Heart left ventricle (tissue), 16 donors: ENCODE results near the gene ATPAF2. TPM values are rescaled to one million over a fixed set of nuclear protein-coding genes. Genes with fewer than 3 reads are reported as not detected.
A peak's percentile ranks its signal among the peaks of the same experiment; 100 is the strongest.

Source experiments
- ATAC-seq, 4 donors: fragments of 200-7000 bp; cut with Tn5 transposase; one replicate each; pipeline ENCODE4 v1.9.1; 2020 to 2022; ENCODE audit warnings: moderate library complexity in 4 of 4, mild to moderate bottlenecking in 3 of 4, moderate number of reproducible peaks in 1 of 4
- DNase-seq, 5 donors: peaks; one replicate each; pipeline ENCODE4 v3.0.0-alpha.2; 2020
- H3K27ac ChIP-seq, 12 donors: fragments of 200-600 bp; sonication (generic) in 4 of 12; one replicate each; pipeline versions ENCODE4 v1.5.0 to v1.8.0; 2016 to 2022; ENCODE audit warnings: mild to moderate bottlenecking in 2 of 12
- H3K27me3 ChIP-seq, 9 donors: fragments of 200-600 bp; sonication (generic) in 2 of 9; one replicate each; pipeline versions ENCODE4 v1.5.1 to v1.8.0; 2016 to 2022; ENCODE audit warnings: mild to moderate bottlenecking in 3 of 9
- H3K36me3 ChIP-seq, 9 donors: fragments of 200-600 bp; sonication (generic) in 2 of 9; one replicate each; pipeline versions ENCODE4 v1.5.0 to v1.8.0; 2018 to 2022; ENCODE audit warnings: mild to moderate bottlenecking in 2 of 9
- H3K4me1 ChIP-seq, 12 donors: fragments of 200-600 bp; sonication (generic) in 4 of 12; one replicate each; pipeline versions ENCODE4 v1.5.0 to v1.8.0; 2016 to 2022; ENCODE audit warnings: mild to moderate bottlenecking in 3 of 12
- H3K4me3 ChIP-seq, 12 donors: fragments of 200-600 bp; sonication (generic) in 4 of 12; one replicate each; pipeline versions ENCODE4 v1.5.0 to v1.8.0; 2017 to 2022; ENCODE audit warnings: mild to moderate bottlenecking in 9 of 12, moderate library complexity in 4 of 12
- H3K9me3 ChIP-seq, 12 donors: fragments of 200-600 bp; sonication (generic) in 4 of 12; one replicate each; pipeline versions ENCODE4 v1.5.0 to v1.8.0; 2016 to 2022; ENCODE audit warnings: mild to moderate bottlenecking in 1 of 12
- POLR2A ChIP-seq, 2 donors: fragments of 450-650 bp; IDR thresholded peaks; one replicate each; pipeline ENCODE4 v1.6.1; 2017; ENCODE audit warnings: antibody characterized with exemption in 2 of 2, mild to moderate bottlenecking in 2 of 2, moderate library complexity in 2 of 2
- WGBS, 4 donors: extraction: QIAGEN DNeasy Blood & Tissue Kit in 2 of 4; methylation state at CpG; one replicate each; pipeline versions ENCODE4 v1.1.5 to v1.1.7; 2013 to 2018; 5-methylcytosine and 5-hydroxymethylcytosine counted together
- intact Hi-C, 10 donors: fragments of 100-400 bp; cut with DNase I; formaldehyde crosslinking; loops; one replicate each; pipeline versions ENCODE4 v1.11.1 to v1.14.2; 2022
- polyA plus RNA-seq, 2 donors: library from polyadenylated mRNA; stranded (reverse); fragments of 200-250 nt; gene quantifications; one replicate each; pipeline ENCODE4 v1.2.3, GENCODE V29; 2013
- total RNA-seq, 9 donors: library from RNA; depleted of rRNA in 2 of 9; stranded (reverse); fragments of >200 nt in 2 of 9; fragmentation: NEBNext Ultra II Directional in 3 of 9; extraction: Animal tissue kit (Norgen Biotek cat#: 25700) in 3 of 9; gene quantifications; one replicate each; pipeline versions ENCODE4 v1.1.0 to v1.2.4, GENCODE V29; 2016 to 2023
- TF ChIP-seq, protein P1 (sequence below), 12 donors: fragments of 200-600 bp; sonication (generic) in 4 of 12; IDR thresholded peaks; one replicate each; pipeline versions ENCODE4 v1.5.0 to v1.8.0; 2018 to 2022; ENCODE audit warnings: antibody characterized with exemption in 12 of 12, mild to moderate bottlenecking in 5 of 12
- donor health status: ischemic (EF 13 %, LVEDD 7.1; RV severe dilation, severe dysfunction).
- donor health status: healthy with polysubstance abuse.
- donor health status: DM: no; HTN: yes; CAD: no.
- donor health status: DM: no; HTN: no; CAD: no.
- donor health status: ischemic (EF 25% LVEDD 6.9; RV normal size, moderate dysfunction).
- donor health status: ischemic (EF 25% LVEDD 5.7; RV mildly dilated, moderate dysfunction).
- donor health status: healthy.
- donor health status: DM: yes; HTN: yes; CAD: no.
- donor health status: ischemic (EF 35%, LVEDD 5.7; RV mildly dilated, moderate dysfunction).
- donor health status: nonischemic (EF 11% LVEDD 7.7; RV severe dilation, severe dysfunction).
- donor health status: DM: yes; HTN: yes; CAD: no.
- donor health status: PGD.
- donor health status: ischemic (EF 29% LVEDD 5.4; RV normal size, mild dysfunction).
- donor health status: nonischemic (EF 23%, LVEDD 6.1; RV moderate dilation, normal function).

The ATPAF2 gene
- total and polyA plus RNA-seq, 11 donors: 25.6 to 51.4 (median 37.6) TPM

DNA sequence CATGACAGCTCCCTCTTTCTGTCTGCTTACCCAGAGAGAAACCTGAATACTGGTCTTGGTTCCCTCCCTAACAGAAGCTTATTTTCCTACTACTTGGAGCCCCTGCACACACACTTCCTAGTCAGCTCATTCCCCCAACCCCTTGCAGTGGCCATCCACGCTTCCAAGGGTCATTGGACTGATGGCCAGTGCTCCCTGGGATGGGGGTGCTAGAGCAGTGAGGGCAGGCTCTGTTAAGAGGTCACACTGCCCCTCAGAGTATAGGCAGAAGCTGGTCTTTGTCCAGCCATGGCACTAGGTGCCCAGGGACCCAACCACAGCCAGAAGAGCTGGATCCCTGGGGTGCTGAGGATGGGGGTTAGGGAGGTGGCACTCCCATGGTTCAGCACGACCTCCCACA is 53.8 kb downstream of the ATPAF2 start:
- intact Hi-C loops: no loop called here
- Histone ChIP-seq H3K27ac (no peak overlapping the region), H3K4me1 (no peaks in the 10 kb centered on the region), H3K4me3 (no peak overlapping the region), H3K9me3 (no peaks in the 10 kb centered on the region), H3K36me3 (peaks cover 0 to 12% (median 0%) of the 10 kb centered on the region in 9 donors), H3K27me3 (no peaks in the 10 kb centered on the region)
- DNase-seq: no peak
- 91 to 100% (median 96%) methylated on average over 1 to 2 of the region's 2 CpGs for WGBS, 4 donors
- ATAC-seq: no peak
- TF ChIP-seq POLR2A (IDR thresholded peaks at IDR 0.05): no peak
- TF ChIP-seq, protein P1, sequence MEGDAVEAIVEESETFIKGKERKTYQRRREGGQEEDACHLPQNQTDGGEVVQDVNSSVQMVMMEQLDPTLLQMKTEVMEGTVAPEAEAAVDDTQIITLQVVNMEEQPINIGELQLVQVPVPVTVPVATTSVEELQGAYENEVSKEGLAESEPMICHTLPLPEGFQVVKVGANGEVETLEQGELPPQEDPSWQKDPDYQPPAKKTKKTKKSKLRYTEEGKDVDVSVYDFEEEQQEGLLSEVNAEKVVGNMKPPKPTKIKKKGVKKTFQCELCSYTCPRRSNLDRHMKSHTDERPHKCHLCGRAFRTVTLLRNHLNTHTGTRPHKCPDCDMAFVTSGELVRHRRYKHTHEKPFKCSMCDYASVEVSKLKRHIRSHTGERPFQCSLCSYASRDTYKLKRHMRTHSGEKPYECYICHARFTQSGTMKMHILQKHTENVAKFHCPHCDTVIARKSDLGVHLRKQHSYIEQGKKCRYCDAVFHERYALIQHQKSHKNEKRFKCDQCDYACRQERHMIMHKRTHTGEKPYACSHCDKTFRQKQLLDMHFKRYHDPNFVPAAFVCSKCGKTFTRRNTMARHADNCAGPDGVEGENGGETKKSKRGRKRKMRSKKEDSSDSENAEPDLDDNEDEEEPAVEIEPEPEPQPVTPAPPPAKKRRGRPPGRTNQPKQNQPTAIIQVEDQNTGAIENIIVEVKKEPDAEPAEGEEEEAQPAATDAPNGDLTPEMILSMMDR (IDR thresholded peaks at IDR 0.05): no peak

DNA sequence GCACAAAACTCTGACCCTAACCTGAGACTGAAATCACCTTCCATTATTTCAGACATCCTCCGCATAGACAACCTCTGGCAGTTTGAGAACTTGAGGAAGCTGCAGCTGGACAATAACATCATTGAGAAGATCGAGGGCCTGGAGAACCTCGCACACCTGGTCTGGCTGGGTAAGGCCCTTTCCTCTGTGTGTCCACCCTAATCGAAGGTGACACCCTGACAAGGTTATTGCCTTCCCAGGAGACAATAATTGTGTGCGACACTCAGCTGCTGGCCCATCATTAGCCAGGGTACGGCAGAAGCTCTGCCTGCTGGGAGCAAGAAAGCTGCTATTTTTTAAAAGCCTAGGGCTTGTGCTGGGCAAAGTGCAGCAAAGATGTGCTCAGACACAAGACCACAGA is 55.2 kb downstream of the ATPAF2 start:
- Histone ChIP-seq H3K36me3 (peaks cover 0 to 8% (median 0%) of the 10 kb centered on the region in 9 donors), H3K27me3 (no peaks in the 10 kb centered on the region), H3K27ac (no peak overlapping the region), H3K4me3 (no peak overlapping the region), H3K4me1 (no peaks in the 10 kb centered on the region), H3K9me3 (no peaks in the 10 kb centered on the region)
- DNase-seq (no peak), ATAC-seq (no peak)
- 88 to 93% (median 92%) methylated on average over 4 to 6 of the region's 6 CpGs for whole genome bisulfite sequencing, 4 donors
- intact Hi-C loops: no loop called here
- TF ChIP-seq, protein P1 (IDR thresholded peaks at IDR 0.05): no peak
- TF ChIP-seq POLR2A (IDR thresholded peaks at IDR 0.05): no peak

DNA sequence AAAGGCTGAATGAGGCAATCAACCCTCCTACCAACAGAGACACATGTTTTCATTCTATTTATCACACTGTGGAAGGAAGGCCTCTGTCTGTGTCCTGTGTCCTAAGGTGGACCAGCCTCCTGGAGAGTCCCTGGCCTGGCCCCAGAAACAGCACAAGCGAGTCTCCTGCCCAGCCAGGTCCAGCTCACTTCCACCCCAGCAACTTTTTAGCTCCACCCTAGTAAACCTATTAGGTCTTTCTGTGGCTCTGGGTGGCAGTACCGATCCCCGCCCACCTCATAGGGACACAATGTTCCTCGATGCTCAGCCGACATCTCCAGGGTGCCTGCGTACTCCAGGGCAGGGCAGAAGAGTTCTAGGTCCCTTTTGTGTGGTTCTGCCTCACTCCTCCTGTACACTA is 55.6 kb downstream of the ATPAF2 start:
- no peaks in the 10 kb centered on the region for H3K9me3 ChIP-seq
- no peak for DNase-seq
- ATAC-seq: peak in 1 of 4 donors; percentile 48
- H3K36me3 ChIP-seq: peaks cover 0 to 6% (median 0%) of the 10 kb centered on the region in 9 donors
- 70 to 91% (median 75%) methylated on average over 4 to 6 of the region's 6 CpGs for WGBS, 4 donors
- H3K27ac ChIP-seq: no peak overlapping the region
- intact Hi-C loops: no loop called here
- peaks cover 0 to 4% (median 0%) of the 10 kb centered on the region in 12 donors for H3K4me1 ChIP-seq
- TF ChIP-seq POLR2A (IDR thresholded peaks at IDR 0.05): no peak
- no peaks in the 10 kb centered on the region for H3K27me3 ChIP-seq
- H3K4me3 ChIP-seq: no peak overlapping the region

DNA sequence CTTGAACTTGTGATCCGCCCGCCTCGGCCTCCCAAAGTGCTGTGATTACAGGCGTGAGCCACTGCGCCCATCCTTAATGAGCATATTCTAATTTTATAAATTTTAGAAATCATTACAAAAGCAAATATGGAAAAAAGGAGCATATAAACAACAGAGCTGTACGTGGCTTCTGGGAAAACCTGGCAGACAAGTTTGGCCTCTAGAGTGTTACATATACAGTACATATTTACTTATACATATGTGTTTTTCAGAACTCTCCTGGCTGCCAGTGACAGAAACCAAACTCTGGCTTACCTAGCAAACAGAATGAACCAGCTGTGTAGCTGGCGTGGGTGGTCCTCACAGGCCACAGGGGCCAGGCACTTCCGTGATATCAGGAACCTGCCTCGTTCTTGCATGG is 56.2 kb downstream of the ATPAF2 start:
- WGBS, 4 donors: 94 to 95% (median 95%) methylated on average over 9 of the region's 9 CpGs
- Histone ChIP-seq H3K9me3 (no peaks in the 10 kb centered on the region), H3K36me3 (peaks cover 0 to 3% (median 0%) of the 10 kb centered on the region in 9 donors), H3K4me3 (no peak overlapping the region), H3K27ac (no peak overlapping the region), H3K27me3 (no peaks in the 10 kb centered on the region), H3K4me1 (peaks cover 0 to 5% (median 0%) of the 10 kb centered on the region in 12 donors)
- intact Hi-C loops: no loop called here
- no peak for ATAC-seq
- no peak for DNase-seq
- TF ChIP-seq POLR2A (IDR thresholded peaks at IDR 0.05): no peak
- TF ChIP-seq, protein P1 (IDR thresholded peaks at IDR 0.05): no peak

DNA sequence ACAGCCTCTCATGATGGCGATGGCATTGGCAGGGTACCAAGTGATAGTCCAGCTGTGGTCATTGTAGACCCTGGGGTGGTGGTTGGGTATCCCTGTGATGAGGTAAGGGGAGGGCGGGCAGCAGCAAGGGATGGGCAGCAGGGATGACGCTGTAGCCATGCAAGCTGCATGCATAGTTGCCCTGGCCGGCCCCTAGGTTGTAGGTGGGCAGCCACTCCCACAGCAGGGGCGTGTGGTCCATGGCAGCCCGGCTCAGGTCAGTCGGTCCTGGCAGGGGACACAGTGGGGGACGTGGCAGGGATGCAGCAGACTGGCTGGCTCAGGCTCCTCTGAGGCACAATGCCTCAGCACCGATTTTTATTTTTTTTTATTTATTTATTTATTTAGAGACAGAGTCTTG is 57.6 kb downstream of the ATPAF2 start:
- H3K4me3 ChIP-seq: no peak overlapping the region
- H3K9me3 ChIP-seq: no peaks in the 10 kb centered on the region
- no peaks in the 10 kb centered on the region for H3K36me3 ChIP-seq
- TF ChIP-seq POLR2A (IDR thresholded peaks at IDR 0.05): no peak
- TF ChIP-seq, protein P1 (IDR thresholded peaks at IDR 0.05): no peak
- intact Hi-C loops: no loop called here
- ATAC-seq: no peak
- WGBS, 4 donors: 78 to 89% (median 84%) methylated on average over 9 of the region's 9 CpGs
- H3K4me1 ChIP-seq: peaks cover 0 to 5% (median 0%) of the 10 kb centered on the region in 12 donors
- H3K27ac ChIP-seq: no peak overlapping the region
- DNase-seq: no peak
- no peaks in the 10 kb centered on the region for H3K27me3 ChIP-seq
